ENCODE results near the gene PROM2.
"Not testable (repeated sequence)": the region's sequence is repeated elsewhere in the genome, so short reads cannot be mapped to it uniquely, and the experiment has no call there.

Gene PROM2

GRCh38 chr2:95269036-95269680 is 5.1 kb upstream of the PROM2 start:
- no peak for TF ChIP-seq CTCF (conservative IDR thresholded peaks at IDR 0.05)

GRCh38 chr2:95269745-95270144 is 4.5 kb upstream of the PROM2 start:
- not testable (repeated sequence) for H3K27ac ChIP-seq

More at GRCh38 chr2:95269036-95269680, 5.1 kb upstream of the PROM2 start:
- no peak overlapping the region for H3K27ac ChIP-seq

GRCh38 chr2:95270541-95271081 is 3.6 kb upstream of the PROM2 start:
- no peak for TF ChIP-seq CTCF (conservative IDR thresholded peaks at IDR 0.05)

GRCh38 chr2:95271381-95271971 is 2.8 kb upstream of the PROM2 start:
- TF ChIP-seq CTCF (conservative IDR thresholded peaks at IDR 0.05): no peak

More at GRCh38 chr2:95270541-95271081, 3.6 kb upstream of the PROM2 start:
- H3K27ac ChIP-seq: no peak overlapping the region

GRCh38 chr2:95272299-95272751 is 1.9 kb upstream of the PROM2 start:
- no peak overlapping the region for H3K27ac ChIP-seq
- no peak for TF ChIP-seq CTCF (conservative IDR thresholded peaks at IDR 0.05)

More at GRCh38 chr2:95271381-95271971, 2.8 kb upstream of the PROM2 start:
- H3K27ac ChIP-seq: no peak overlapping the region

- TF ChIP-seq CTCF (conservative IDR thresholded peaks at IDR 0.05): no peak
- peak overlapping the region; percentile 93; the same call in 1 of the 2 replicates for H3K27ac ChIP-seq
Measured at GRCh38 chr2:95272781-95273180, 1.5 kb upstream of the PROM2 start.

- TF ChIP-seq CTCF (conservative IDR thresholded peaks at IDR 0.05): no peak
- peak overlapping the region; percentile 93 for H3K27ac ChIP-seq
Measured at GRCh38 chr2:95273566-95274290, 521 bp upstream of the PROM2 start.
